ENCODE measurements around the gene STX12.
A peak's percentile ranks its signal among the peaks of the same experiment; 100 is the strongest.

STX12 gene

GRCh38 chr1:27772932-27773825 lies at the start of gene STX12:
Gene STX12, plus strand, starts transcription at chr1:27773219. Its CDS starts 89 bp downstream, at chr1:27773308.
- DNase-seq (ENCODE audit: low spot score) = peak; percentile 98

GRCh38 chr1:27724961-27725373 lies 48.1 kb upstream of the STX12 start:
- DNase-seq (ENCODE audit: low spot score) = no peak

GRCh38 chr1:27725374-27726172 lies 47.4 kb upstream of the STX12 start, which contains the start of gene FAM76A:
Gene FAM76A, plus strand, starts transcription at chr1:27725961. Its CDS starts 120 bp downstream, at chr1:27726081.
- peak; percentile 99 for DNase-seq (ENCODE audit: low spot score)

GRCh38 chr1:27726173-27727044 lies 46.6 kb upstream of the STX12 start:
- peak; percentile 49 for DNase-seq (ENCODE audit: low spot score)

- DNase-seq (ENCODE audit: low spot score) = peak; percentile 1
These were observed 45.9 kb upstream of the STX12 start for GRCh38 chr1:27727126-27727525.

GRCh38 chr1:27736252-27736651 lies 36.8 kb upstream of the STX12 start:
- no peak for DNase-seq (ENCODE audit: low spot score)

GRCh38 chr1:27741121-27741520 lies 31.9 kb upstream of the STX12 start:
- no peak for DNase-seq (ENCODE audit: low spot score)

- no peak for DNase-seq (ENCODE audit: low spot score)
These were observed 28.5 kb upstream of the STX12 start for GRCh38 chr1:27744556-27744955.

GRCh38 chr1:27745466-27745865 lies 27.6 kb upstream of the STX12 start:
- DNase-seq (ENCODE audit: low spot score) = no peak

- no peak for DNase-seq (ENCODE audit: low spot score)
These were observed 20.7 kb upstream of the STX12 start for GRCh38 chr1:27752360-27752759.

GRCh38 chr1:27755286-27755685 lies 17.7 kb upstream of the STX12 start:
- DNase-seq (ENCODE audit: low spot score) = no peak

- DNase-seq (ENCODE audit: low spot score) = no peak
These were observed 17.2 kb upstream of the STX12 start for GRCh38 chr1:27755865-27756264.

GRCh38 chr1:27759236-27759635 lies 13.8 kb upstream of the STX12 start:
- DNase-seq (ENCODE audit: low spot score) = no peak

GRCh38 chr1:27760426-27760825 lies 12.6 kb upstream of the STX12 start:
- no peak for DNase-seq (ENCODE audit: low spot score)

GRCh38 chr1:27762033-27762432 lies 11.0 kb upstream of the STX12 start:
- no peak for DNase-seq (ENCODE audit: low spot score)

GRCh38 chr1:27763358-27763757 lies 9.7 kb upstream of the STX12 start:
- DNase-seq (ENCODE audit: low spot score) = no peak

GRCh38 chr1:27770293-27770830 lies 2.7 kb upstream of the STX12 start:
- no peak for DNase-seq (ENCODE audit: low spot score)

GRCh38 chr1:27772036-27772931 lies 735 bp upstream of the STX12 start:
- no peak for DNase-seq (ENCODE audit: low spot score)

GRCh38 chr1:27773826-27774445 lies 917 bp downstream of the STX12 start:
- no peak for DNase-seq (ENCODE audit: low spot score)

- no peak for DNase-seq (ENCODE audit: low spot score)
These were observed 1.6 kb downstream of the STX12 start for GRCh38 chr1:27774654-27775053.

Measured in globus pallidus (tissue), 1 donor.